Activated T-helper 1 cell treated with Interleukin-2 at 50 U/mL for 16 hours (primary cell): ENCODE measurements around the gene ASIC2.

ENCODE experiments used
- DNase-seq: peaks from one replicate; pipeline ENCODE4 v3.0.0-alpha.2; 2020; ENCODE audit warnings: low read depth

Gene ASIC2

GRCh38 chr17:33113991-33114370 is 179.1 kb downstream of the ASIC2 start:
- no peak for DNase-seq

- DNase-seq, result no peak
Measured at GRCh38 chr17:33113276-33113990, 179.7 kb downstream of the ASIC2 start.

GRCh38 chr17:33112763-33113162 is 180.3 kb downstream of the ASIC2 start:
- no peak for DNase-seq

- no peak for DNase-seq
Measured at GRCh38 chr17:33109336-33110072, 183.6 kb downstream of the ASIC2 start.

GRCh38 chr17:33106525-33107165 is 186.4 kb downstream of the ASIC2 start:
- DNase-seq, result no peak

GRCh38 chr17:33105911-33106310 is 187.2 kb downstream of the ASIC2 start:
- no peak for DNase-seq

GRCh38 chr17:33099906-33100305 is 193.2 kb downstream of the ASIC2 start:
- DNase-seq, result no peak

GRCh38 chr17:33099252-33099651 is 193.8 kb downstream of the ASIC2 start:
- DNase-seq, result no peak

- DNase-seq, result no peak
Measured at GRCh38 chr17:33097411-33097810, 195.7 kb downstream of the ASIC2 start.

GRCh38 chr17:33096161-33096560 is 196.9 kb downstream of the ASIC2 start:
- DNase-seq, result no peak

- no peak for DNase-seq
Measured at GRCh38 chr17:33091271-33091670, 201.8 kb downstream of the ASIC2 start.

- DNase-seq, result no peak
Measured at GRCh38 chr17:33090806-33091205, 202.3 kb downstream of the ASIC2 start.

GRCh38 chr17:33086878-33087277 is 206.2 kb downstream of the ASIC2 start:
- DNase-seq, result no peak

GRCh38 chr17:33086041-33086440 is 207.1 kb downstream of the ASIC2 start:
- no peak for DNase-seq

- no peak for DNase-seq
Measured at GRCh38 chr17:33085256-33085655, 207.8 kb downstream of the ASIC2 start.

- no peak for DNase-seq
Measured at GRCh38 chr17:33084755-33085154, 208.3 kb downstream of the ASIC2 start.

GRCh38 chr17:33082529-33083173 is 210.4 kb downstream of the ASIC2 start:
- no peak for DNase-seq

- no peak for DNase-seq
Measured at GRCh38 chr17:33080091-33080490, 213.0 kb downstream of the ASIC2 start.

- no peak for DNase-seq
Measured at GRCh38 chr17:33079201-33079600, 213.9 kb downstream of the ASIC2 start.

GRCh38 chr17:33076979-33077378 is 216.1 kb downstream of the ASIC2 start:
- no peak for DNase-seq

GRCh38 chr17:33073416-33073815 is 219.7 kb downstream of the ASIC2 start:
- DNase-seq, result no peak

GRCh38 chr17:33072421-33073161 is 220.5 kb downstream of the ASIC2 start:
- DNase-seq, result no peak
